Endothelial cell of umbilical vein (primary cell): ENCODE results near the gene MMP25. TPM values are rescaled to one million over a fixed set of nuclear protein-coding genes. Genes with fewer than 3 reads are reported as not detected.

Source experiments
- BruUV-seq: library from RNA; stranded (reverse); fragments of 400-500 nt; replicated peaks from 2 replicates; lab custom pipeline; 2021; lab: Mats Ljungman, UMichigan
- CTCF ChIA-PET: fragments of 300-600, 350-600 bp; sonication (Branson Sonifier 250); formaldehyde crosslinking; loops from one replicate; lab custom pipeline; 2021; ENCODE audit warnings: antibody characterized with exemption, inconsistent platforms; lab: Charles Lee
- POLR2A ChIA-PET: fragments of 300-600, 350-600 bp; sonication (Branson Sonifier 250); formaldehyde crosslinking; loops from one replicate; lab custom pipeline; 2021; ENCODE audit warnings: antibody characterized with exemption, inconsistent platforms; lab: Charles Lee
- DNase-seq: peaks from one replicate; pipeline ENCODE4 v3.0.0-alpha.2; 2011; ENCODE audit warnings: low read depth, low spot score
- FAIRE-seq: peaks from 2 replicates; lab custom pipeline; 2011; peaks lifted over from hg19 to GRCh38; lab: Jason Lieb, UNC
- H2AFZ ChIP-seq: 2 replicates; pipeline ENCODE4 v1.6.0; 2012; ENCODE audit warnings: low read depth, low read length, control low read depth, inconsistent platforms
- H3K27ac ChIP-seq: 2 replicates; pipeline ENCODE4 v1.5.1; 2011; ENCODE audit warnings: low read depth, mild to moderate bottlenecking, control low read depth, low read length, moderate library complexity; ENCODE audit not compliant: insufficient read depth
- H3K27me3 ChIP-seq, 2 experiments: 2 replicates each; pipeline versions ENCODE4 v1.6.0 to v1.6.1; 2011; ENCODE audit warnings: low read length in 2 of 2, mixed read lengths in 1 of 2; ENCODE audit not compliant: control insufficient read depth in 2 of 2, insufficient read depth in 2 of 2
- H3K36me3 ChIP-seq, 2 experiments: 2 replicates in 1 of 2; 3 replicates in 1 of 2; pipeline ENCODE4 v1.5.1; 2011; ENCODE audit warnings: low read length in 2 of 2, mild to moderate bottlenecking in 1 of 2, moderate library complexity in 1 of 2; ENCODE audit not compliant: control insufficient read depth in 2 of 2, insufficient read depth in 2 of 2; ENCODE audit errors: extremely low read depth in 1 of 2
- H3K4me1 ChIP-seq: 3 replicates; pipeline ENCODE4 v1.5.1; 2011; ENCODE audit warnings: mild to moderate bottlenecking, low read length; ENCODE audit not compliant: control insufficient read depth, insufficient read depth; ENCODE audit errors: extremely low read depth
- H3K4me2 ChIP-seq: 2 replicates; pipeline ENCODE4 v1.6.1; 2011; ENCODE audit warnings: low read length, control low read depth, mixed read lengths; ENCODE audit not compliant: insufficient read depth
- H3K4me3 ChIP-seq, 3 experiments: fragments of 200-600 bp in 1 of 3; sonication (generic), shearing (Covaris generic) in 1 of 3; replicated peaks in 1 of 3; 2 replicates each; pipeline ENCODE4 v1.5.1; 2011 to 2016; ENCODE audit warnings: control low read depth in 3 of 3, low read length in 3 of 3, mild to moderate bottlenecking in 2 of 3, inconsistent platforms in 1 of 3, low read depth in 1 of 3, moderate library complexity in 1 of 3; ENCODE audit not compliant: insufficient read depth in 1 of 3
- H3K79me2 ChIP-seq: 2 replicates; pipeline ENCODE4 v1.6.0; 2012; ENCODE audit warnings: low read length, inconsistent platforms; ENCODE audit not compliant: control insufficient read depth, insufficient read depth
- H3K9ac ChIP-seq: replicated peaks from 2 replicates; pipeline ENCODE3; 2011; ENCODE audit warnings: low read length, control low read depth; ENCODE audit not compliant: insufficient read depth; ENCODE audit errors: extremely low read depth
- H3K9me1 ChIP-seq: replicated peaks from 3 replicates; pipeline ENCODE4 v1.6.0; 2011; ENCODE audit warnings: mild to moderate bottlenecking, low read length; ENCODE audit not compliant: control insufficient read depth, insufficient read depth; ENCODE audit errors: extremely low read depth
- H3K9me3 ChIP-seq: replicated peaks from 2 replicates; pipeline ENCODE4 v1.5.1; 2012; ENCODE audit warnings: low read length, inconsistent platforms; ENCODE audit not compliant: control insufficient read depth, insufficient read depth
- H4K20me1 ChIP-seq: replicated peaks from 2 replicates; pipeline ENCODE3; 2011; ENCODE audit warnings: mild to moderate bottlenecking, low read length; ENCODE audit not compliant: control insufficient read depth, insufficient read depth; ENCODE audit errors: extremely low read depth
- CTCF ChIP-seq, 2 donors: IDR thresholded peaks; 1 replicate in 1 of 2; 2 replicates in 1 of 2; pipeline ENCODE4 v1.5.1; 2011; ENCODE audit warnings: low read length in 2 of 2, mild to moderate bottlenecking in 2 of 2, moderate library complexity in 2 of 2, control low read depth in 1 of 2, inconsistent platforms in 1 of 2, low read depth in 1 of 2; ENCODE audit not compliant: insufficient read depth in 1 of 2; ENCODE audit errors: extremely low read depth in 1 of 2
- EZH2 ChIP-seq: IDR thresholded peaks from 2 replicates; pipeline ENCODE4 v1.6.1; 2012; ENCODE audit warnings: borderline replicate concordance, low read depth, mild to moderate bottlenecking, moderate library complexity, low read length, inconsistent platforms; ENCODE audit not compliant: severe bottlenecking
- FOS ChIP-seq: IDR thresholded peaks from 2 replicates; pipeline ENCODE4 v1.6.1; 2011; ENCODE audit warnings: mild to moderate bottlenecking, low read length, moderate library complexity, borderline replicate concordance; ENCODE audit not compliant: insufficient read depth
- GATA2 ChIP-seq: IDR thresholded peaks from 2 replicates; pipeline ENCODE4 v1.7.0; 2011; ENCODE audit warnings: low read depth, mild to moderate bottlenecking, moderate library complexity, mixed read lengths, low read length; ENCODE audit not compliant: insufficient read length, insufficient read depth
- JUN ChIP-seq: IDR thresholded peaks from 2 replicates; pipeline ENCODE4 v1.6.1; 2011; ENCODE audit warnings: borderline replicate concordance, low read depth; ENCODE audit not compliant: insufficient read length, insufficient read depth
- MAX ChIP-seq: IDR thresholded peaks from 2 replicates; pipeline ENCODE4 v1.6.1; 2011; ENCODE audit not compliant: insufficient read depth, insufficient read length
- MYC ChIP-seq: IDR thresholded peaks from one replicate; pipeline ENCODE4 v1.6.1; 2011; ENCODE audit warnings: mild to moderate bottlenecking, low read depth, low read length
- POLR2A ChIP-seq: IDR thresholded peaks from 2 replicates; pipeline ENCODE4 v1.6.1; 2012; ENCODE audit warnings: low read depth, mild to moderate bottlenecking, control low read depth, low read length
- POLR2AphosphoS5 ChIP-seq: IDR thresholded peaks from 2 replicates; pipeline ENCODE4 v1.6.1; 2012; ENCODE audit warnings: low read depth, mild to moderate bottlenecking, control low read depth, low read length, moderate library complexity; ENCODE audit not compliant: insufficient read depth
- dilution Hi-C: fragments of 300-500 bp; cut with MboI; formaldehyde crosslinking; loops from one replicate; pipeline ENCODE4 v1.15.0; 2019; ENCODE audit warnings: low sequenced_read_pairs; ENCODE audit not compliant: extremely low pct_ligation_motif_present
- intact Hi-C: fragments of 100-400 bp; cut with micrococcal nuclease; formaldehyde crosslinking; loops from one replicate; pipeline ENCODE4 v1.10.0; 2022
- polyA plus RNA-seq, 4 experiments: library from polyadenylated mRNA; depleted of rRNA in 3 of 4; stranded (reverse) in 3 of 4; unstranded in 1 of 4; fragments of >200 nt; gene quantifications; 2 replicates each; pipeline versions ENCODE4 v1.2.1 to v1.2.3, GENCODE V29; 2011 to 2012; ENCODE audit warnings: missing spikeins in 1 of 4
- total RNA-seq: library from RNA; stranded (reverse); gene quantifications from 2 replicates; pipeline ENCODE4 v1.2.3, GENCODE V29; 2021

MMP25 gene
- total and polyA plus RNA-seq, 2 donors (not counting 3 experiments of a cell fraction or from before 2014, with no cell fraction given): 0.08 to 0.35 TPM

- POLR2A ChIA-PET: interaction anchor here (1.2 kb wide), 1 partner anchor 10 kb away, joined by 6 read pairs; the partner anchor contains the start of gene TNFRSF12A
- DNase-seq (no peak), FAIRE-seq (no peak)
- no peak for TF ChIP-seq GATA2
- no peak for TF ChIP-seq MAX
- no peak for TF ChIP-seq MYC
- TF ChIP-seq POLR2A: no peak
- no peak for TF ChIP-seq FOS
- no peak for TF ChIP-seq CTCF (IDR thresholded peaks at IDR 0.05; ENCODE audit: extremely low read depth in 1 of 2, insufficient read depth in 1 of 2, low read depth in 1 of 2, low read length in 2 of 2)
- TF ChIP-seq EZH2: no peak
- no peak for TF ChIP-seq JUN
- TF ChIP-seq POLR2AphosphoS5: no peak
- H3K9me3 ChIP-seq: no peaks in the 10 kb centered on the region
- intact Hi-C loops: no loop called here
- no peaks in the 10 kb centered on the region for H3K9me1 ChIP-seq
- dilution Hi-C loops: no loop called here
- CTCF ChIA-PET: interaction anchor here (1.8 to 2.0 kb wide), 3 partner anchors 11 to 40 kb away, joined by 4 to 9 read pairs (median 7); partner anchors contain the start of genes PAQR4 and TNFRSF12A
- no peak overlapping the region for H2AFZ ChIP-seq
- peaks cover 20 to 21% of the 10 kb centered on the region in 2 experiments for H3K27me3 ChIP-seq
- H3K4me2 ChIP-seq: no peak overlapping the region
- H3K36me3 ChIP-seq: no peaks in the 10 kb centered on the region
- no peak overlapping the region for H3K9ac ChIP-seq
- peaks cover 16% of the 10 kb centered on the region for H3K4me1 ChIP-seq
- H4K20me1 ChIP-seq: no peaks in the 10 kb centered on the region
- no peak overlapping the region for H3K4me3 ChIP-seq
- BruUV-seq: no TSS peak
- H3K79me2 ChIP-seq: no peaks in the 10 kb centered on the region
- H3K27ac ChIP-seq: no peak overlapping the region
Observed at GRCh38 chr16:3009568-3010390, 36.6 kb upstream of the MMP25 start.
